Iris pigment epithelial cell (primary cell): ENCODE measurements around the gene ARPIN.
A peak's percentile ranks its signal among the peaks of the same experiment; 100 is the strongest.
"Not testable (repeated sequence)": the region's sequence is repeated elsewhere in the genome, so short reads cannot be mapped to it uniquely, and the experiment has no call there.

Experiments used
- DNase-seq: peaks from one replicate; pipeline ENCODE4 v3.0.0-alpha.2; 2011; ENCODE audit warnings: low read depth

ARPIN gene

GRCh38 chr15:89910891-89911626 is 1.7 kb downstream of the ARPIN start:
- no peak for DNase-seq

GRCh38 chr15:89909611-89910010 is 3.1 kb downstream of the ARPIN start:
- DNase-seq, result no peak

GRCh38 chr15:89908226-89908625 is 4.5 kb downstream of the ARPIN start:
- DNase-seq, result no peak

GRCh38 chr15:89907289-89907688 is 5.5 kb downstream of the ARPIN start:
- DNase-seq, result peak; percentile 15

GRCh38 chr15:89905846-89906378 is 6.8 kb downstream of the ARPIN start:
- DNase-seq, result no peak

- DNase-seq, result no peak
Measured at GRCh38 chr15:89904519-89904918, 8.2 kb downstream of the ARPIN start.

- DNase-seq, result no peak
Measured at GRCh38 chr15:89903858-89904130, 9.0 kb downstream of the ARPIN start.

- DNase-seq, result no peak
Measured at GRCh38 chr15:89903015-89903857, 9.5 kb downstream of the ARPIN start.

GRCh38 chr15:89900849-89901248 is 11.9 kb downstream of the ARPIN start:
- no peak for DNase-seq

GRCh38 chr15:89899951-89900567 is 12.7 kb downstream of the ARPIN start:
- DNase-seq, result no peak

- DNase-seq, result no peak
Measured at GRCh38 chr15:89899295-89899945, 13.3 kb downstream of the ARPIN start.

- peak; percentile 68 for DNase-seq
Measured at GRCh38 chr15:89898614-89899294, 14.0 kb downstream of the ARPIN start.

GRCh38 chr15:89898146-89898545 is 14.6 kb downstream of the ARPIN start:
- no peak for DNase-seq

- DNase-seq, result peak; percentile 96
Measured at GRCh38 chr15:89893696-89894447, 18.9 kb downstream of the ARPIN start, which contains the start of gene AP3S2. Gene AP3S2 (minus strand): TSS chr15:89893994. CDS start chr15:89893949, 45 bp downstream.

- DNase-seq, result peak; percentile 41
Measured at GRCh38 chr15:89893027-89893426, 19.7 kb downstream of the ARPIN start.

- DNase-seq, result peak; percentile 73
Measured at GRCh38 chr15:89888214-89888804, 24.4 kb downstream of the ARPIN start.

- DNase-seq, result no peak
Measured at GRCh38 chr15:89885611-89886010, 27.1 kb downstream of the ARPIN start.

GRCh38 chr15:89885179-89885578 is 27.6 kb downstream of the ARPIN start:
- not testable (repeated sequence) for DNase-seq

- no peak for DNase-seq
Measured at GRCh38 chr15:89883518-89883917, 29.2 kb downstream of the ARPIN start.

- no peak for DNase-seq
Measured at GRCh38 chr15:89880727-89881126, 32.0 kb downstream of the ARPIN start.
